OCI-LY1 (cell line): Measurements from ENCODE around the gene MXD4.

Experiments used
- H2AFZ ChIP-seq: fragments of 200-600 bp; sonication (generic), shearing (Covaris generic); 2 replicates; pipeline ENCODE4 v1.6.0; 2014; ENCODE audit warnings: antibody characterized with exemption, mild to moderate bottlenecking, low read length
- H3F3A ChIP-seq: fragments of 200-600 bp; sonication (generic), shearing (Covaris generic); 2 replicates; pipeline ENCODE4 v1.6.0; 2014; ENCODE audit warnings: mild to moderate bottlenecking, antibody characterized with exemption, low read length, moderate library complexity; ENCODE audit not compliant: insufficient read depth
- H3K27ac ChIP-seq: fragments of 200-600 bp; sonication (generic); 2 replicates; pipeline ENCODE4 v1.5.1; 2014; ENCODE audit warnings: low read length, mixed run types, mild to moderate bottlenecking, low read depth; ENCODE audit not compliant: poor library complexity, severe bottlenecking
- H3K27me3 ChIP-seq: fragments of 200-600 bp; sonication (generic); 2 replicates; pipeline ENCODE4 v1.6.0; 2014; ENCODE audit warnings: antibody characterized with exemption, mild to moderate bottlenecking, low read length, moderate library complexity; ENCODE audit not compliant: insufficient read depth
- H3K36me3 ChIP-seq: fragments of 200-600 bp; sonication (generic); 2 replicates; pipeline ENCODE4 v1.6.1; 2014; ENCODE audit warnings: mild to moderate bottlenecking, antibody characterized with exemption, low read length, moderate library complexity, mixed read lengths; ENCODE audit not compliant: insufficient read depth
- H3K4me1 ChIP-seq: fragments of 200-600 bp; sonication (generic); 2 replicates; pipeline ENCODE4 v1.5.1; 2014; ENCODE audit warnings: mild to moderate bottlenecking, low read length, moderate library complexity; ENCODE audit not compliant: insufficient read depth, severe bottlenecking
- H3K4me2 ChIP-seq: fragments of 200-600 bp; sonication (generic), shearing (Covaris generic); 2 replicates; pipeline ENCODE4 v1.6.1; 2014; ENCODE audit warnings: low read length
- H3K4me3 ChIP-seq: fragments of 200-600 bp; sonication (generic); 2 replicates; pipeline ENCODE4 v1.5.1; 2014; ENCODE audit warnings: low read length, low read depth, mild to moderate bottlenecking, mixed read lengths; ENCODE audit not compliant: poor library complexity, severe bottlenecking
- H3K79me2 ChIP-seq: fragments of 200-600 bp; shearing (Covaris generic); 2 replicates; pipeline ENCODE4 v1.6.1; 2016; ENCODE audit warnings: mixed run types, low read length, mixed read lengths; ENCODE audit not compliant: insufficient read depth
- H3K9ac ChIP-seq: fragments of 200-600 bp; sonication (generic), shearing (Covaris generic); 2 replicates; pipeline ENCODE4 v1.6.1; 2014; ENCODE audit warnings: mild to moderate bottlenecking, low read length, mixed read lengths
- H3K9me2 ChIP-seq: fragments of 200-600 bp; sonication (generic), shearing (Covaris generic); 2 replicates; pipeline ENCODE4 v1.6.1; 2014; ENCODE audit warnings: low read depth, mild to moderate bottlenecking, low read length, mixed read lengths
- H3K9me3 ChIP-seq: fragments of 200-600 bp; shearing (Covaris generic); 2 replicates; pipeline ENCODE4 v1.6.1; 2014; ENCODE audit warnings: low read length, mixed read lengths
- H4K20me1 ChIP-seq: fragments of 200-600 bp; sonication (generic), shearing (Covaris generic); 2 replicates; pipeline ENCODE4 v1.6.0; 2016; ENCODE audit warnings: mild to moderate bottlenecking, low read length; ENCODE audit not compliant: insufficient read depth
- EZH2 ChIP-seq: fragments of 200-600 bp; sonication (generic), shearing (Covaris generic); IDR thresholded peaks from 2 replicates; pipeline ENCODE4 v1.8.0; 2017; ENCODE audit warnings: borderline replicate concordance, mixed run types, mild to moderate bottlenecking, antibody characterized with exemption, low read length, moderate library complexity, mixed read lengths
- TF ChIP-seq, protein P1 (sequence below): fragments of 200-600 bp; sonication (generic), shearing (Covaris generic); IDR thresholded peaks from 2 replicates; pipeline ENCODE4 v1.5.1; 2017; ENCODE audit warnings: mild to moderate bottlenecking, antibody characterized with exemption, low read length, moderate library complexity, mixed read lengths

The MXD4 gene

DNA sequence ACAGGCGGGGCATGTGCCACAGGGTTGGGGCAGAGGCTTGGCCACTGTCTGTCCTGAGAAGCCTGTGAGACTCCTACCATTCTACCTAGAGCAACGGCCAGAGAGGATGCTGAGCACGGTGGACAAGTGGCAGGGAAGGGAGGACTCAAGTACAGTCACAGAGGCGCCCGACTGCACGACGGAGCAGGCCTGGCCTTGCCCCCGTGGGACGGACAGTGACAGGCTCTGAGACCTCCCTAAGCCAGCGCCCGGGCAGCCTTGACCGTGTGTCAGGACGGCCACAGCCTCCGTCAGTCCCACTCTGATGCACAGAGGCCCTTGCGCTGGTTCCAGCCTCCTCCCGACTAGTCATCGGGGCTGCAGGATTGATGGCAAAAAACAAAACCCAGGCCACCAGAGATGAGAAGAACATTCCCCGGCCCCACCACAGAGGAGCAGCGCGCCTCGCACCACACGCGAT is 36.7 kb upstream of the MXD4 start:
- Histone ChIP-seq H3K4me3 (peak overlapping the region; percentile 56), H3K27me3 (no peaks in the 10 kb centered on the region), H3K9me3 (no peaks in the 10 kb centered on the region), H3K9me2 (no peaks in the 10 kb centered on the region), H3K36me3 (no peaks in the 10 kb centered on the region; the same call in 1 of the 2 replicates), H3K4me2 (peak overlapping the region; percentile 72; the same call in 1 of the 2 replicates), H3F3A (no peaks in the 10 kb centered on the region), H3K9ac (peak overlapping the region; percentile 51; the same call in 1 of the 2 replicates), H3K4me1 (peaks cover 36% of the 10 kb centered on the region), H2AFZ (no peak overlapping the region), H3K79me2 (no peaks in the 10 kb centered on the region), H4K20me1 (no peaks in the 10 kb centered on the region), H3K27ac (peak overlapping the region; percentile 79)
- TF ChIP-seq, protein P1, sequence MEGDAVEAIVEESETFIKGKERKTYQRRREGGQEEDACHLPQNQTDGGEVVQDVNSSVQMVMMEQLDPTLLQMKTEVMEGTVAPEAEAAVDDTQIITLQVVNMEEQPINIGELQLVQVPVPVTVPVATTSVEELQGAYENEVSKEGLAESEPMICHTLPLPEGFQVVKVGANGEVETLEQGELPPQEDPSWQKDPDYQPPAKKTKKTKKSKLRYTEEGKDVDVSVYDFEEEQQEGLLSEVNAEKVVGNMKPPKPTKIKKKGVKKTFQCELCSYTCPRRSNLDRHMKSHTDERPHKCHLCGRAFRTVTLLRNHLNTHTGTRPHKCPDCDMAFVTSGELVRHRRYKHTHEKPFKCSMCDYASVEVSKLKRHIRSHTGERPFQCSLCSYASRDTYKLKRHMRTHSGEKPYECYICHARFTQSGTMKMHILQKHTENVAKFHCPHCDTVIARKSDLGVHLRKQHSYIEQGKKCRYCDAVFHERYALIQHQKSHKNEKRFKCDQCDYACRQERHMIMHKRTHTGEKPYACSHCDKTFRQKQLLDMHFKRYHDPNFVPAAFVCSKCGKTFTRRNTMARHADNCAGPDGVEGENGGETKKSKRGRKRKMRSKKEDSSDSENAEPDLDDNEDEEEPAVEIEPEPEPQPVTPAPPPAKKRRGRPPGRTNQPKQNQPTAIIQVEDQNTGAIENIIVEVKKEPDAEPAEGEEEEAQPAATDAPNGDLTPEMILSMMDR: no peak
- no peak for TF ChIP-seq EZH2

DNA sequence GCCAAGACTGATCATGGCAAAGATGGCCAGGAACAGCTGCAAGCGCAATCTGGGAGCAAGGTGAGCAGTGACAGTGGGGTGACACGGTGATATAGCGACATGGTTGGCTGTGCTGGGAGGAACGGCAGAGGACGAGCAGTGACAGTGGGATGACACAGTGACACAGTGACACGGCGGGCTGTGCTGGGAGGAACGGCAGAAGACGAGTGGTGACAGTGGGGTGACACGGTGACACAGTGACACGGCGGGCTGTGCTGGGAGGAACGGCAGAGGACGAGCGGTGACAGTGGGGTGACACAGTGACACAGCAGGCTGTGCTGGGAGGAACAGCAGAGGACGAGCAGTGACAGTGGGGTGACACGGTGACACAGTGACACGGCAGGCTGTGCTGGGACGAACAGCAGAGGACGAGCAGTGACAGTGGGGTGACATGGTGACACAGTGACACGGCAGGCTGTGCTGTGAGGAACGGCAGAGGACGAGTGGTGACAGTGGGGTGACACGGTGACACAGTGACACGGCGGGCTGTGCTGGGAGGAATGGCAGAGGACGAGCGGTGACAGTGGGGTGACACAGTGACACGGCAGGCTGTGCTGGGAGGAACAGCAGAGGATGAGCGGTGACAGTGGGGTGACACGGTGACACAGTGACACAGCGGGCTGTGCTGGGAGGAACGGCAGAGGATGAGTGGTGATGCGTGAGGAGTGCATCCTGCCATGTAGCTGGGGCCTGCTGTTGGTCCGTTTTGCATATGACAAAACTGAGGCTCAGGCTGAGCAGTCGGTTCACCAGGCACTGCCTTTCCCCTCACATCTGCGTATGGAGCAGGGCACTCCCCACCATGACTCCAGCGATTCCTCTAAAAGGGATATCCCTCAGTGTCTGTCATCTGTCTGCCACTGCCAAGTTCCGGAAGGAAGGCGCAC is 36.0 kb upstream of the MXD4 start:
- no peak overlapping the region for H2AFZ ChIP-seq
- no peaks in the 10 kb centered on the region; the same call in 1 of the 2 replicates for H3K36me3 ChIP-seq
- no peaks in the 10 kb centered on the region for H3K27me3 ChIP-seq
- H3K4me1 ChIP-seq: peaks cover 36% of the 10 kb centered on the region
- no peaks in the 10 kb centered on the region for H4K20me1 ChIP-seq
- H3K79me2 ChIP-seq: no peaks in the 10 kb centered on the region
- H3K9ac ChIP-seq: peak overlapping the region; percentile 51; the same call in 1 of the 2 replicates
- no peaks in the 10 kb centered on the region for H3K9me3 ChIP-seq
- H3K4me3 ChIP-seq: peak overlapping the region; percentile 56
- no peaks in the 10 kb centered on the region for H3K9me2 ChIP-seq
- H3K27ac ChIP-seq: peak overlapping the region; percentile 79
- H3F3A ChIP-seq: no peaks in the 10 kb centered on the region
- TF ChIP-seq, protein P1: no peak
- no peak for TF ChIP-seq EZH2
- peak overlapping the region; percentile 72 for H3K4me2 ChIP-seq

DNA sequence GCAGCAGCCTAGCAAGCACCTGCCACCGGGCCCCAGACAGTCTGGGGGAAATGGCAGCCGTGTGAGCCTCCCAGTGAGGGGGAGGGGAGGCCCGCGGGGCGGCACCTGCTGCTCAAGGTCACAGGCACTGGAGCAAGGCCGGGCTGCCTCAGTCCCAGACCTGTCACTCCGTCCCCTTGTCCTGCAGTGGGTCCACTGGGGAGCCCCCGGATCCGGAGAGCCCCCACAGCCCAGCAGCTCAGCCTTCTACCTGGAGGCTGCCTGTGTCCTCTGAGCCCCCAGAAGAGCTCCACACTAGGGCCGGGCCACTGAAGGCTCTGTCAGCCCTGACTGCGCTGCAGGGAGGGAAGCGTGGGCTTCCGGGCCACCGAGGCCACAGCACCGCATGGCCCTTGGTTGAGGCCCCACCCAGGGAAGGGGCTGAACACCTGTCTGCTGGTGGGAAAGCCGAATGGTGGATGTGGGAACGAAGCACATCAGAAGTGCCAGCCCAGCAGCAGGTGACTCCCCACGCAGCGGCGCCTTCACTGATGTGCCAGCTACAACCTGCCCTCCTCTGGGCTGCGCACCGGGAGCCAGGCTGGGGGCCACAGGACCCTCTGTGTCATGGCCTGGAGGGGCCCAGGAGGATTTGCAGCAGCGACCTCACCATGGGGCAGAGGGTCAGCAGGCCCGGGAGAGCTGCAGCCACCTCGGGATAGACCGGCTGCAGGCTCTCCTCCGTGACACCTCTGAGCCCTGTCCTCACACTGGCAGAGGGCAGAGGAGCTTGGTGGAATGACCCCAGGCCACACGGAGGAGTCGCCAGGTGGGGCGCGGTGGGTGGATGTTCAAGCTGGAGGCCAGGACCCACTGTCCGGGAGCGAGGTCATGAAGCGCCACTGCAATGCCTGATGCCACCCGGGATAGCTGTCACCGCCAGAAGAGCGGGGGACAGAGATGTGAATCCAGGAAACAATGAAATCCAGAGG is 35.0 kb upstream of the MXD4 start:
- peak overlapping the region; percentile 56 for H3K4me3 ChIP-seq
- no peaks in the 10 kb centered on the region for H3K27me3 ChIP-seq
- H4K20me1 ChIP-seq: no peaks in the 10 kb centered on the region
- peak overlapping the region; percentile 72 for H3K4me2 ChIP-seq
- no peaks in the 10 kb centered on the region for H3K9me2 ChIP-seq
- H3K79me2 ChIP-seq: no peaks in the 10 kb centered on the region
- H3K9ac ChIP-seq: peak overlapping the region; percentile 51; the same call in 1 of the 2 replicates
- H3K9me3 ChIP-seq: no peaks in the 10 kb centered on the region
- no peaks in the 10 kb centered on the region; the same call in 1 of the 2 replicates for H3K36me3 ChIP-seq
- H2AFZ ChIP-seq: no peak overlapping the region
- H3F3A ChIP-seq: no peaks in the 10 kb centered on the region
- peak overlapping the region; percentile 79 for H3K27ac ChIP-seq
- TF ChIP-seq, protein P1: no peak
- no peak for TF ChIP-seq EZH2
- peaks cover 36% of the 10 kb centered on the region for H3K4me1 ChIP-seq
